Right atrium auricular region (tissue), 2 donors: ENCODE results near the gene MFAP3L. TPM values are rescaled to one million over a fixed set of nuclear protein-coding genes. Genes with fewer than 3 reads are reported as not detected.

Experiments used
- DNase-seq: peaks from one replicate; pipeline ENCODE4 v3.0.0-alpha.2; 2019; ENCODE audit warnings: low spot score
- H3K27ac ChIP-seq, 2 donors: fragments of 200-600 bp; sonication (generic); 1 replicate in 1 of 2; 2 replicates in 1 of 2; pipeline ENCODE4 v1.5.1; 2016 to 2019
- H3K27me3 ChIP-seq, 2 donors: fragments of 200-600 bp; sonication (generic); one replicate each; pipeline versions ENCODE4 v1.5.1 to v1.6.0; 2017 to 2019
- H3K36me3 ChIP-seq: fragments of 200-600 bp; sonication (generic); one replicate; pipeline ENCODE4 v1.5.1; 2016
- H3K4me1 ChIP-seq, 2 donors: fragments of 200-600 bp; sonication (generic); one replicate each; pipeline versions ENCODE4 v1.5.1 to v1.6.0; 2017 to 2019
- H3K4me3 ChIP-seq, 2 donors: fragments of 200-600 bp; sonication (generic); 1 replicate in 1 of 2; 2 replicates in 1 of 2; pipeline ENCODE4 v1.5.1; 2017 to 2019; ENCODE audit warnings: mild to moderate bottlenecking in 1 of 2, moderate library complexity in 1 of 2
- H3K9me3 ChIP-seq, 2 donors: fragments of 200-600 bp; sonication (generic); one replicate each; pipeline ENCODE4 v1.5.1; 2019
- total RNA-seq, 2 donors: library from RNA; depleted of rRNA; stranded (reverse); fragments of >200 nt; gene quantifications; one replicate each; pipeline ENCODE4 v1.1.0, GENCODE V29; 2016
- TF ChIP-seq, protein P1 (sequence below), 2 donors: fragments of 200-600 bp; sonication (generic); IDR thresholded peaks; one replicate each; pipeline ENCODE4 v1.5.1; 2019; ENCODE audit warnings: antibody characterized with exemption in 2 of 2

Gene MFAP3L
- total RNA-seq, 2 donors from 2014 or later, result 7.7 to 8.1 TPM

DNA sequence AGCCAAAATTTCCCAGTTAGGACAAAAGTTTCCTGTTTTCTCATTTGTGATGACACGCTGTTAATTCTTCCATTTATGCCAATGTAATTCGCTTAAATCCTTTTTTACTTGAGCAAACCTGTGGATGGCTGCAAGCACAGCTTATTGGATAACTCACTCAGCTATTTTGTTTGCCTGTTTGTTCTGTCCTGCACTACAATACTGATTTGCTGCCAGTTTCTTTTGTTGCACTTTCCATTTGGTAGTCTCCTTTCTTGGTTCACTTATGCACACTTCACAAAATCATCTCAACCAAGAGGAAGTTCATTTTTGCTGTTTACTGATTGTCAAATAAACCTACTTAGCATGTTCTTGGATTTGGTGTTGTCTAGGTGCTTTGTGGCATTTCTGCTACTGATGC is 40.3 kb downstream of the MFAP3L start:
- Histone ChIP-seq H3K9me3 (no peaks in the 10 kb centered on the region), H3K27me3 (no peaks in the 10 kb centered on the region), H3K4me1 (no peaks in the 10 kb centered on the region), H3K27ac (no peak overlapping the region), H3K4me3 (no peak overlapping the region), H3K36me3 (no peaks in the 10 kb centered on the region)
- no peak for DNase-seq
- TF ChIP-seq, protein P1, sequence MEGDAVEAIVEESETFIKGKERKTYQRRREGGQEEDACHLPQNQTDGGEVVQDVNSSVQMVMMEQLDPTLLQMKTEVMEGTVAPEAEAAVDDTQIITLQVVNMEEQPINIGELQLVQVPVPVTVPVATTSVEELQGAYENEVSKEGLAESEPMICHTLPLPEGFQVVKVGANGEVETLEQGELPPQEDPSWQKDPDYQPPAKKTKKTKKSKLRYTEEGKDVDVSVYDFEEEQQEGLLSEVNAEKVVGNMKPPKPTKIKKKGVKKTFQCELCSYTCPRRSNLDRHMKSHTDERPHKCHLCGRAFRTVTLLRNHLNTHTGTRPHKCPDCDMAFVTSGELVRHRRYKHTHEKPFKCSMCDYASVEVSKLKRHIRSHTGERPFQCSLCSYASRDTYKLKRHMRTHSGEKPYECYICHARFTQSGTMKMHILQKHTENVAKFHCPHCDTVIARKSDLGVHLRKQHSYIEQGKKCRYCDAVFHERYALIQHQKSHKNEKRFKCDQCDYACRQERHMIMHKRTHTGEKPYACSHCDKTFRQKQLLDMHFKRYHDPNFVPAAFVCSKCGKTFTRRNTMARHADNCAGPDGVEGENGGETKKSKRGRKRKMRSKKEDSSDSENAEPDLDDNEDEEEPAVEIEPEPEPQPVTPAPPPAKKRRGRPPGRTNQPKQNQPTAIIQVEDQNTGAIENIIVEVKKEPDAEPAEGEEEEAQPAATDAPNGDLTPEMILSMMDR (IDR thresholded peaks at IDR 0.05), result no peak

DNA sequence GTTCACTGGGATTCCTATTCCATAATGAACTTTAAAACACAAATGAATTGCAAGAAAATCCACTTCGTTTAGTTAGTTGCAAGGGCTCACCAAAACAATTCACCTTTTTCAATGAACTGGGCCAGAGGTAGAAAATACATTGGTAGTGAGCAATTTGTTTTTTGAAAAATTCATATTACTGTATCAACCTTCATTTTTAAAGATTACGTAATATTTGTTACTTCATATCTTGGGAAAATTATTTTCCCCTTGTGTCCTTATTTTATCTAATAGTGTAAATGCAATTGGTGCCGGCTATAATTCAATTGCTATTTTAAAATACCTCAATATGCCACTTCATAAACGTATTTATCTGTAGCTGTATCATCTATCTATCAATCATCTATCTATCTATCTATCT is 41.5 kb downstream of the MFAP3L start:
- no peak for DNase-seq
- Histone ChIP-seq H3K4me3 (no peak overlapping the region), H3K9me3 (no peaks in the 10 kb centered on the region), H3K27ac (no peak overlapping the region), H3K27me3 (no peaks in the 10 kb centered on the region), H3K4me1 (no peaks in the 10 kb centered on the region), H3K36me3 (no peaks in the 10 kb centered on the region)
- TF ChIP-seq, protein P1 (IDR thresholded peaks at IDR 0.05), result no peak

DNA sequence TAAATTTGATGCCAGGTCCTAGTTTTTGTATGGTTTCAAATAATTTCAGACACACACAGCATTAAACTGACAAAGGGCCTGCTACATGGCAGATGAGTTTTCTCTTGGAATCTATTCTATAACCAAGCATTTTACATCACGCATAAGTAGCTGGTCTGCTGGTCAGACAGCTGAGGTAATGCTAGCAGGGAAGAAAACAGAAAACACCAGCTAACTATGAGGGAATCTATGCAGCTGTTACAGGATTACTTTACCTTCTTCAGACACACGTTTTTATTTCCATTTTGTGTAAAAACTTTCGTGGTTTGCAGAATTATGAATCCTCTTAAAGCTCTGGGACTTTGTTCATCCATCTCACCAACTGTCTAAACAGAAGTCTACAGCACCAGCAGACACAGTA is 42.0 kb downstream of the MFAP3L start:
- Histone ChIP-seq H3K36me3 (no peaks in the 10 kb centered on the region), H3K27me3 (no peaks in the 10 kb centered on the region), H3K9me3 (no peaks in the 10 kb centered on the region), H3K4me1 (no peaks in the 10 kb centered on the region), H3K4me3 (no peak overlapping the region), H3K27ac (no peak overlapping the region)
- DNase-seq, result no peak
- TF ChIP-seq, protein P1 (IDR thresholded peaks at IDR 0.05), result no peak

DNA sequence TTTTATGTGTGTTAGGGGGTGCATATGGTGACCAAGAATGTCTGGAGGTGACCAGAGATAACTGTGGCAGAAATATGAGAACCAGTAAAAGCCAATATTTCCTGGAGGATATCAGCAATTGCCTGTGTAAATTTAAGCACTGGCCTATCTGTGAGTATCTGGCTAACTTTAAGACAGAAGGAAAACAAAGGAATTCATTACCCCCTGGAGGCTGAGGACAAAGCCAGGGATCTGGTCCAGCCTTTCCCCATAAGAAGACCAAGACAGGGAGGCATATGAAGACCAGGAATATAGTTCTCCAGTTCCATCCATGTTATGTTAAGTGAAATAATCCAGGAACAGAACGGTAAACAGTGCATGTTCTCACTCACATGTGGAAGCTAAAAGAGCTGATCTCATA is 49.2 kb downstream of the MFAP3L start:
- TF ChIP-seq, protein P1 (IDR thresholded peaks at IDR 0.05), result no peak
- no peaks in the 10 kb centered on the region for H3K36me3 ChIP-seq
- no peak overlapping the region for H3K27ac ChIP-seq
- H3K9me3 ChIP-seq, result no peaks in the 10 kb centered on the region
- no peak overlapping the region for H3K4me3 ChIP-seq
- no peaks in the 10 kb centered on the region for H3K4me1 ChIP-seq
- DNase-seq, result no peak
- H3K27me3 ChIP-seq, result no peaks in the 10 kb centered on the region

DNA sequence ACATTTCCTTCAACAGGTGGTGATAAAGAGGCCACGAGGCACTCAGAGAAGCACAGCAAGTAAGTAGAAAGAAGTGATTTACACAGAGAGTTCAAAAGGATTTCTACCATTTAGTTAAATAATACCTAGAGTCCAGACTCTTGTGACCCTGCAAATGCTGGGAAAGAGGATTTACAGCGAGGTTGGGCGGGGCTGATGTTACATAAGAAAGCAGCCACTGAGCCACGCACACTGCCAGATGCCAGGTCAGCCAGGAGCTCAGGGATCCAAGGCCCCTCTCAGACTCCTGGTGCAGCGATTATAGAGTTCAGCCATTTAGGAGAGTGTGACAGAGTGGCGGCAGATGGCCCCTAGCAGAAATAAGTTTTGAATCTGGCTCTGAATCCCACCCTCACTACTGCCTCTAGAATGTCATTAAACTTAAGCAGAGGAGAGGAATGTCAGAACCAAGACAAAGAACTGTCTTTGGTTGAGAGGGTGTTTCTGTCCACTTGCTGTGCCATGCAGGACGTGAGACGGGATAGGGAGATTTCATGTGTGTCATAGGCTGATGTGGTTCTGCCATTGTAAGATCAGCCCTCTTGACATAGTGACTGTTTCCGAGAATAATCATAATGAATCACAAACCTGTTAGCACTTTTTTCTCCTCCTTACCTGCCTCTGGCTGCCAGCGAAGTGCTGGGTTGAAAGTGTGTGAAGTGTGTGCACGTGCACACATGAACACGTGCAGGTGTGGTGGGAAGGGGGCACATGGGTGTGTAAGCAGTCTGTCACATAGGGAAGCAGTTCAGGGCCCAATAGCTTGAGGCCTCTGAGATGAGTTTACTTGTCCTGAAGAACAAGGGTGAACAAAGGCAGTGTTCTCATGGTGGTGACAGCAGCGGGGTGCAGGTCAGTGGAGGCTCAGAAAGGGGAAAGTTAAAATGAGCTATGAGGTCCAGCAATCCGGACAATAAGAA is 50.1 kb downstream of the MFAP3L start:
- no peak overlapping the region for H3K4me3 ChIP-seq
- TF ChIP-seq, protein P1 (IDR thresholded peaks at IDR 0.05), result no peak
- H3K27ac ChIP-seq, result no peak overlapping the region
- no peak for DNase-seq
- no peaks in the 10 kb centered on the region for H3K27me3 ChIP-seq
- no peaks in the 10 kb centered on the region for H3K36me3 ChIP-seq
- H3K9me3 ChIP-seq, result no peaks in the 10 kb centered on the region
- no peaks in the 10 kb centered on the region for H3K4me1 ChIP-seq
